SK-N-DZ (cell line): ENCODE data around the gene CRTC1.
A peak's percentile ranks its signal among the peaks of the same experiment; 100 is the strongest.

Source experiments
- DNase-seq: peaks from one replicate; pipeline ENCODE4 v3.0.0-alpha.2; 2015; ENCODE audit warnings: low spot score

The CRTC1 gene

GRCh38 chr19:18699403-18700054 lies 16.0 kb downstream of the CRTC1 start:
- no peak for DNase-seq

DNA sequence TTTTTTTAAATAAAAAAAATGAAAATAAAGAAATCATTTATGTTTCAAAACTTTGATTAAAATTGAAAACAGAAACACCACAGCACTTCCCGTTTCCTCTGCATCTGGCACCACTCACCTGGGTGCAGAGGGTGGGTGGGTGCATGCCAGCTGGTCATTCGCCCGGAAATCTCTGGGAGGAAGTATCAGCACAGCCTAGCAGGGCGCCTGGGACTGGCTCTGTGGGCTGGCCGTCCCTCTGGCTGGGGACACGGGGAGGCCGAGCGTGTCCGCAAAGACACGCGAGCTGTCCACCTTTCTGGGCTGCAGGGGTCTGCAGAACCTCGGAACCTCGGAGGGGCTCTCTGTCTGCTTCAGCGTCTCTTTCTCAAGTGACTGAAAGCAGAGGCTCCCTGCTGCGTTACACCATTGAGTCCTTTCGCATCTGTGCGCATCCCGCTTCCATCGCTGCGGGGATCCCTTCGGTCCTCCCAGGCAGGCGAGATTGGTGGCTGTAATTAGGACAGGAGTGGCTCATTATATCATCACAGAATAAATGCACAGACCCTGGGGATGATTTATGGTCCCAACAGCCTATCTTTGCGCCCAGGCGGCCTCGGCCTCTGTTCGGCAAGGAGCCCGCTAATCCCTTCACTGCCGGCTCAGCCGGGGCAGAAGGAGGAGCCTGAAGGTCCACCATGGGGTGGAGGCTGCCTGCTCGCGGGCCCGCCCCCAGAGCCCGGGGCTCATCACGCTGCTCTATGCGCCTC lies 17.2 kb downstream of the CRTC1 start:
- peak; percentile 60 for DNase-seq

DNA sequence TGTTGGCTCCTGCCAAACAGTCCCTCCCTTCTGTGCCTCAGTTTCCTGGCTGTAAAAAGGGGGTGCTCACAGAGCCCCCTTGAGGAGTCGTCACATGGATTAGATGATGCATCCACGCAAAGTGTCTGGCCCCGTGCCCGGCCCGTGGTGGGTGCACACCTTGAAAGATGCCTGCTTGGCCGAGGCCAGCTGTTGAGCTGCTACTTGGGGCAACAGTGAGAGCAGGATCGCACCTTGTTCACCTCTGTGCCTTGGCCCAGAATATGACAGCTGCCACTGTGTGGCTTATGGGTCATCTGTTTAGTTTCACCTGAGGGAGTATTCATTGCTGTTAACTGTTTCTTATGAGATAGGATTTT lies 17.7 kb downstream of the CRTC1 start:
- no peak for DNase-seq

GRCh38 chr19:18704054-18704453 lies 20.6 kb downstream of the CRTC1 start:
- no peak for DNase-seq

DNA sequence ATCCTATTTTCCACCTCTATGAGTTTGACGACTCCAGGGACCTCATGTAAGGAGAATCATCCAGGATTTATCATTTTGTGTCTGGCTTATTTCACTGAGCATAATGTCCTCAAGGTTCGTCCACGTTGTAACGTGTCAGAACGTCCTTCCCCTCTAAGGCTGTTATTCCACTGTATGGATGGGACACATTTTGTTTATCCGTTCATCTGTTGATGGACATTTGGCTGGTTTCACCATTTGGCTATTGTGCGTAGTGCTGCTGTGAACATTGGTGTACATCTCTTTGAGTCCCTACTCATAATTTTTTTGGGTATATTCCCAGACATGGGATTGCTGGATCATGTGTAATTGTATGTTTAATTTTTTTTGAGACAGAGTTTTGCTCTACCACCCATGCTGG lies 21.5 kb downstream of the CRTC1 start:
- DNase-seq: no peak

DNA sequence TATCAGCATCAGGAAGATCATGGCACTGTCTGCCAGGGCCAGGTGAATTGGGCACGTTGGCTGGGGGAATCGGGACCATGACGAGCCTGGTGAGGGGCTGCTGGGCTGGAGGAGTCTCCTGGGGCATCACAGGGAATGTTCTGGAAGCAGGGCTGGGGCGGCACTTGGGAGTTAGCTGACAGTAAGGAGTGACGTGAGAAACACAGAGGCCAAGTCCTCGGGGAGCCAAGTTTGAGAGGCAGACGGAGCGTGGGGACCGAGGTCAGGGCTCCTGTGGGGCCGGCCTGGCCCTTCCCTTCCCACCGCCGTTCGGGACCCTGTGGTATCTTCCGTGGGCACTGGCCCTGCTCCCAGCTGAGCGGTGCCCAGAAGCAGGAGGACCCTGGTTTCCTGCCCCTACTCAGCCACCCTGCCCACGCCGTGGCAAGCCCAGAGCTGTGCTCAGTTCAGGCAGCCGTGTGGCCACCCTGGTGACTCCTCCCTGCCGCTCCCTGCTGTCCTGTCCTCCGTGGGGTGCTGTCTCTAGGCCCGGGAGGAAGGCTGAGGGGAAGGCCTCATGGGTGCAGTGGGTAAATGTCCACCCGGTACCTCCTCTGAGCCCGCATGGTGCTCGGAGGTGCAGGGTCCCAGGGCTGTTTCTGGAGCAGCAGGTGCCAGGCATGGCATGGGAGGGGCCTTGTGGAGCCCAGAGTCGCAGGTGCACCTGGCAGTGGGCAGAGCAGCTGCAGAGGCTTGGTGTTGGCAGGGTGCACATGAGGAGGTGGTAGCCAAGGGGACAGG lies 25.2 kb downstream of the CRTC1 start:
- DNase-seq: no peak

- no peak for DNase-seq
Measured at GRCh38 chr19:18709546-18709945, 26.1 kb downstream of the CRTC1 start.

DNA sequence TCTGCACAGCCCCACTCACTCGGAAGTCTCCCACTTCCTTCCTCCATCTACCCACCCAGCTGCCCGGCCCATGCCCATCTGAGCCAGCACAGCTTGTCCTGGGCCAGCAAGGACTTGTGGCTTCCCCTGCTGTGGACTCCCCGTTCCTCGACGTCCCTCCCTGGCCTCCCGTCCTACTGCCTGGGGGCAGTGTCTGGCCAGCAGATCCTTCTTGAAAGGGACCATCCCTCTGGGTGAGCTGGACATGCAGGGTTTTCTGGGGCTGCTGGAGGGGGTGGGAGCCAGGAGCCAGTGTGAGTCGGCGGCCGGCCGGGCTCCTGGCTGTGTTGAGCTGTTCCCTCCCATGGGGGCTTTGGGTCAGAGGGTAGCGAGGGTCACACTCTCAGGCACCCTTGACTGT lies 26.7 kb downstream of the CRTC1 start:
- no peak for DNase-seq

GRCh38 chr19:18710996-18711751 lies 27.7 kb downstream of the CRTC1 start:
- DNase-seq: no peak

GRCh38 chr19:18711893-18712292 lies 28.4 kb downstream of the CRTC1 start:
- DNase-seq: no peak

- no peak for DNase-seq
Measured at GRCh38 chr19:18712981-18713380, 29.5 kb downstream of the CRTC1 start.

DNA sequence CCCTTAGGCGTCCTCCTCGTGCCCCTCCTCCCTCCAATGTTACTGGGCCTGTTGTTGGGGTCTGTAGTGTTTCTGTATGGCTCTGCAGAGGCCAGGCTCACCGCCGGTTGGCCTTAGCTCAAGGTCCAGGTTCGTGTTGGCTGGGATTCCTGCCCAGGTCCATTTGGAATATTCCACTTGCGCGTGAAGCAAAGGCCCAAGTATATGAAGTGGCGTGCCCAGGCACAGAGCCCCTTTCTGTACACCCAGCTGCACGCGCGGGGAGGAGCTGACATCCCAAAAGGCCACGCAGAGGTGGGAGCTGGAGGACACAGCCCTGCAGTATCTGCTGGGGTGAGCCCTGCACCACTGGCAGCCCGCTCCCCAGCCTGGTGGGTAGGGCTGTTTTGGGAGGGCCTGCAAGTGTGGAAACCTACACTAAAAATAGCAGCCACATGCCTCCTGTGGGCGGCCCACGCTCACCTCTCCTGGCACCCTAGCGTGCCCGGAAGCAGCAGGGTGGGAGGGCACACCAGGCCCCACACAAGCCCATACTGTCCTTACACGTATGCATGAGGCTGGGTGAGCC lies 30.2 kb downstream of the CRTC1 start:
- DNase-seq: no peak

GRCh38 chr19:18715416-18715815 lies 31.9 kb downstream of the CRTC1 start:
- DNase-seq: no peak

DNA sequence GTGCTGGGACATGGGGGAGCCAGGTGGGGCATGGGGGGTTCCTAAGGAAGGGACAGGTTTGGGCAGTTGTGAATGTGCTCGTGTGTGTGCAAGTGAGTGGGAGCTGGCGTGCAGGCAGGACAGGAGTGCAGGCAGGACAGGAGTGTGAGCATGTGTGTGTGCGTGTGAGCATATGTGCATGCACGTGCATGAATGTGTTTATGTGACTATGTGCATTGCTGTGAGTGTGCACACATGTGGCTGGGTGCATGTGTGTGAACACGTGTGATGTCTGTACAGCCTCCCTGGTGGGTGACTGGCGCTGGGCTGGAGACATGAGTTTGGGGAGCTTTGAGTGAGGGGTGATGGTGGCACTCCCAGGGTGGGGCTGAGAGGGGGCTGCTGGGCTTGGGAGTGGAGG lies 33.4 kb downstream of the CRTC1 start:
- DNase-seq: no peak

DNA sequence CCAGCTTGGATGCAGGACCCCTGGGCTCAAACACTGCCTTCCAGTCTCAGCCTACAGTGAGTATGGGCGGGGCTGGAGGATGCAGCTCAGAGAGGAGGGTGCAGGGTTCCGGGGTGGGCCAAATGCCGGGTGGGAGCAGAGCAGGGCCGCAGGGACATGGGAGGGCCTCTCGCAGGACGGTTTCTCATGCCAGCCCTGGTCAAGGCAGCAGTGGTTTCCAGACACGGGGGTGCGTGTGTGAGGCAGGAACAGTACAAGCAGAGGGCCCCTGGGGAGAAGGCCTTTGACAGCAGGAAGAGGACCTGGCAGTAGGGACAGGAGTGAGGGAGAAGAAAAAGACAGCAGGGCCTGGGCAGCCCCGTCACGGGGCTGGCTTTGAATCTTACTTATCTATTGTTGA lies 34.1 kb downstream of the CRTC1 start:
- peak; percentile 43 for DNase-seq

GRCh38 chr19:18718015-18718526 lies 34.6 kb downstream of the CRTC1 start:
- DNase-seq: no peak

GRCh38 chr19:18718846-18719458 lies 35.5 kb downstream of the CRTC1 start:
- DNase-seq: no peak

DNA sequence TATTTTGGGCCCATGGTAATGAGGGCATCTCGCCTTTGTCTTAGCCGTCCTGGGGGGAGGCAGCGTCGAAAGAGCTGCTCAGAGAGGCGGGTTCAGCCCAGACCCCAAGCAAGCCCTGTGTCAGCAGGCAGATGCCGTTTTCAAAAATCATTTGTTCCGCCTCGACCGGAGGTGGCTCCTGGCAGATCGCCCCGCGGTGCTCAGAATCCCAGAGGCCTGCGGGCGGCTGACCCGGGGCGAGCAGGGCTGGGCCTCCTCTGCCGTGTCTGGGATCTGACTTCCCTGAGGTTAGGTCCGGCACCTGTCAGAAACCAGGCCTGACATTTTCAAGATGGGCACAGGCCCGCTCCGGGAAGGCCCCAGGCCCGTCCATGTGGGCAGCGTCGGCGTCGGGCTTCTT lies 36.1 kb downstream of the CRTC1 start:
- peak; percentile 42 for DNase-seq

GRCh38 chr19:18723871-18724377 lies 40.4 kb downstream of the CRTC1 start:
- no peak for DNase-seq

GRCh38 chr19:18725841-18726770 lies 42.6 kb downstream of the CRTC1 start:
- DNase-seq: no peak
